Uterus (tissue), 4 donors: ENCODE results near the gene TTLL13. TPM values are rescaled to one million over a fixed set of nuclear protein-coding genes. Genes with fewer than 3 reads are reported as not detected.

Experiments used
- DNase-seq, 2 donors: peaks; one replicate each; pipeline ENCODE4 v3.0.0-alpha.2; 2019 to 2020
- H3K27ac ChIP-seq, 2 donors: fragments of 200-600 bp; sonication (generic); 1 replicate in 1 of 2; 2 replicates in 1 of 2; pipeline ENCODE4 v1.5.1; 2016 to 2018
- H3K27me3 ChIP-seq, 2 donors: fragments of 200-600 bp; sonication (generic); one replicate each; pipeline ENCODE4 v1.5.1; 2018 to 2019; ENCODE audit warnings: control low read depth in 1 of 2
- H3K36me3 ChIP-seq, 2 donors: fragments of 200-600 bp; sonication (generic); one replicate each; pipeline ENCODE4 v1.5.1; 2019; ENCODE audit warnings: control low read depth in 1 of 2
- H3K4me1 ChIP-seq, 2 donors: fragments of 200-600 bp; sonication (generic); one replicate each; pipeline ENCODE4 v1.5.1; 2018 to 2019; ENCODE audit warnings: control low read depth in 1 of 2
- H3K4me3 ChIP-seq, 2 donors: fragments of 200-600 bp; sonication (generic); 1 replicate in 1 of 2; 2 replicates in 1 of 2; pipeline ENCODE4 v1.5.1; 2018 to 2019; ENCODE audit warnings: mild to moderate bottlenecking in 1 of 2
- H3K9me3 ChIP-seq, 2 donors: fragments of 200-600 bp; sonication (generic); one replicate each; pipeline ENCODE4 v1.5.1; 2019; ENCODE audit warnings: control low read depth in 1 of 2
- CTCF ChIP-seq, 4 experiments: fragments of 200-600 bp in 2 of 4; fragments of 450-650 bp in 2 of 4; sonication (generic) in 2 of 4; IDR thresholded peaks; one replicate each; pipeline ENCODE4 v1.5.1; 2016 to 2019; ENCODE audit warnings: antibody characterized with exemption in 4 of 4, mild to moderate bottlenecking in 2 of 4, moderate library complexity in 1 of 4
- POLR2A ChIP-seq, 2 donors: fragments of 450-650 bp; IDR thresholded peaks; one replicate each; pipeline ENCODE4 v1.6.1; 2016; ENCODE audit warnings: antibody characterized with exemption in 2 of 2, mild to moderate bottlenecking in 1 of 2, moderate library complexity in 1 of 2
- intact Hi-C: fragments of 100-400 bp; cut with DNase I; formaldehyde crosslinking; loops from one replicate; pipeline ENCODE4 v1.15.1; 2023; ENCODE audit warnings: low total_unique reads
- total RNA-seq, 4 donors: library from RNA; depleted of rRNA in 3 of 4; stranded (reverse); fragments of >200 nt in 3 of 4; gene quantifications; one replicate each; pipeline versions ENCODE4 v1.1.0 to v1.2.4, GENCODE V29; 2014 to 2023
- donor health status: DM: yes; HTN: yes; CAD: no.

TTLL13 gene
- total RNA-seq, 4 donors from 2014 or later, result 0.41 TPM; not detected in 3

- DNase-seq, result no peak
- H3K9me3 ChIP-seq, result no peaks in the 10 kb centered on the region
- H3K27me3 ChIP-seq, result no peaks in the 10 kb centered on the region
- no peaks in the 10 kb centered on the region for H3K36me3 ChIP-seq
- intact Hi-C loops, result no loop called here
- no peaks in the 10 kb centered on the region for H3K4me1 ChIP-seq
- H3K4me3 ChIP-seq, result no peak overlapping the region
- TF ChIP-seq CTCF (IDR thresholded peaks at IDR 0.05) (no peak), POLR2A (IDR thresholded peaks at IDR 0.05) (no peak)
- no peak overlapping the region for H3K27ac ChIP-seq
Measured at GRCh38 chr15:90225504-90226234, 23.7 kb upstream of the TTLL13 start.

GRCh38 chr15:90227336-90227735 is 22.0 kb upstream of the TTLL13 start:
- DNase-seq, result no peak
- Histone ChIP-seq H3K4me3 (no peak overlapping the region), H3K9me3 (no peaks in the 10 kb centered on the region), H3K27me3 (no peaks in the 10 kb centered on the region), H3K36me3 (no peaks in the 10 kb centered on the region), H3K4me1 (no peaks in the 10 kb centered on the region), H3K27ac (no peak overlapping the region)
- no peak for TF ChIP-seq POLR2A (IDR thresholded peaks at IDR 0.05)
- TF ChIP-seq CTCF (IDR thresholded peaks at IDR 0.05), result no peak
- intact Hi-C loops, result no loop called here

GRCh38 chr15:90227816-90228772 is 21.3 kb upstream of the TTLL13 start:
- no peaks in the 10 kb centered on the region for H3K9me3 ChIP-seq
- H3K27me3 ChIP-seq, result no peaks in the 10 kb centered on the region
- H3K4me1 ChIP-seq, result no peaks in the 10 kb centered on the region
- no peak for TF ChIP-seq CTCF (IDR thresholded peaks at IDR 0.05)
- intact Hi-C loops, result no loop called here
- H3K4me3 ChIP-seq, result no peak overlapping the region
- H3K27ac ChIP-seq, result no peak overlapping the region
- DNase-seq, result no peak
- H3K36me3 ChIP-seq, result no peaks in the 10 kb centered on the region

- H3K4me1 ChIP-seq, result no peaks in the 10 kb centered on the region
- no peaks in the 10 kb centered on the region for H3K9me3 ChIP-seq
- TF ChIP-seq POLR2A (IDR thresholded peaks at IDR 0.05) (no peak), CTCF (IDR thresholded peaks at IDR 0.05) (no peak)
- H3K27ac ChIP-seq, result no peak overlapping the region
- no peak for DNase-seq
- no peaks in the 10 kb centered on the region for H3K36me3 ChIP-seq
- intact Hi-C loops, result no loop called here
- H3K27me3 ChIP-seq, result no peaks in the 10 kb centered on the region
- no peak overlapping the region for H3K4me3 ChIP-seq
Measured at GRCh38 chr15:90228960-90229359, 20.4 kb upstream of the TTLL13 start.

- H3K27me3 ChIP-seq, result no peaks in the 10 kb centered on the region
- H3K36me3 ChIP-seq, result no peaks in the 10 kb centered on the region
- H3K27ac ChIP-seq, result no peak overlapping the region
- H3K9me3 ChIP-seq, result no peaks in the 10 kb centered on the region
- intact Hi-C loops, result no loop called here
- peaks cover 0 to 4% of the 10 kb centered on the region in 2 donors for H3K4me1 ChIP-seq
- no peak for DNase-seq
- TF ChIP-seq POLR2A (IDR thresholded peaks at IDR 0.05) (no peak), CTCF (IDR thresholded peaks at IDR 0.05) (no peak)
- H3K4me3 ChIP-seq, result no peak overlapping the region
Measured at GRCh38 chr15:90230071-90230494, 19.3 kb upstream of the TTLL13 start.
